HepG2 (cell line): ENCODE measurements around the gene FERMT2. TPM values are rescaled to one million over a fixed set of nuclear protein-coding genes. Genes with fewer than 3 reads are reported as not detected.

Source experiments
- ATAC-seq: fragments of 200-7000 bp; cut with Tn5 transposase; 3 replicates; pipeline ENCODE4 v1.9.1; 2020; ENCODE audit warnings: mild to moderate bottlenecking, moderate library complexity
- BruUV-seq: library from RNA; stranded (reverse); fragments of 400-500 nt; replicated peaks from 2 replicates; lab custom pipeline; 2021; lab: Mats Ljungman, UMichigan
- CTCF ChIA-PET: fragments of 300-600 bp; formaldehyde crosslinking; extraction: SDS; loops from one replicate; lab custom pipeline; 2021; ENCODE audit warnings: low total read pairs, inconsistent platforms, low intra/inter-chr PET ratio; lab: Yijun Ruan, JAX
- POLR2A ChIA-PET: fragments of 350-600 bp; sonication (Branson Sonifier 250); formaldehyde crosslinking; loops from one replicate; lab custom pipeline; 2020; ENCODE audit warnings: antibody characterized with exemption, inconsistent platforms; lab: Yijun Ruan, JAX
- DNase-seq: peaks from one replicate; pipeline ENCODE4 v3.0.0-alpha.2; 2015; ENCODE audit warnings: low spot score
- FAIRE-seq: peaks from 3 replicates; lab custom pipeline; 2011; peaks lifted over from hg19 to GRCh38; lab: Jason Lieb, UNC
- H2AFZ ChIP-seq: one replicate; pipeline ENCODE4 v1.6.1; 2011; ENCODE audit warnings: low read length, inconsistent platforms
- H3K27ac ChIP-seq: fragments of 300-600 bp; 3 replicates; pipeline ENCODE4 v1.8.0; 2011; ENCODE audit warnings: mixed run types, mild to moderate bottlenecking, mixed read lengths, low read length, inconsistent platforms; ENCODE audit not compliant: insufficient read depth; ENCODE audit errors: extremely low read length
- H3K27me3 ChIP-seq, 2 experiments: fragments of 200-600 bp in 1 of 2; 2 replicates in 1 of 2; 3 replicates in 1 of 2; pipeline versions ENCODE4 v1.6.0 to v1.8.0; 2011; ENCODE audit warnings: low read length in 2 of 2, mild to moderate bottlenecking in 2 of 2, moderate library complexity in 2 of 2, inconsistent platforms in 1 of 2; ENCODE audit not compliant: insufficient read depth in 2 of 2, control insufficient read depth in 1 of 2
- H3K36me3 ChIP-seq, 2 experiments: fragments of 200-600 bp in 1 of 2; replicated peaks in 1 of 2; 2 replicates in 1 of 2; 3 replicates in 1 of 2; pipeline versions ENCODE4 v1.5.1 to v1.8.0; 2011; ENCODE audit warnings: low read length in 2 of 2, inconsistent platforms in 1 of 2; ENCODE audit not compliant: insufficient read depth in 2 of 2, control insufficient read depth in 1 of 2
- H3K4me1 ChIP-seq: 2 replicates; pipeline ENCODE4 v1.5.1; 2012; ENCODE audit warnings: low read length, inconsistent platforms; ENCODE audit not compliant: insufficient read depth
- H3K4me2 ChIP-seq: 2 replicates; pipeline ENCODE4 v1.6.0; 2011; ENCODE audit warnings: low read depth, low read length, inconsistent platforms
- H3K4me3 ChIP-seq, 3 experiments: fragments of 200-600 bp in 1 of 3; sonication (generic), shearing (Covaris generic) in 1 of 3; replicated peaks in 1 of 3; 2 replicates each; pipeline ENCODE4 v1.5.1; 2011 to 2016; ENCODE audit warnings: low read length in 3 of 3, inconsistent platforms in 2 of 3, low read depth in 2 of 3, mild to moderate bottlenecking in 2 of 3, control low read depth in 1 of 3, mixed read lengths in 1 of 3; ENCODE audit not compliant: insufficient read depth in 1 of 3
- H3K79me2 ChIP-seq: one replicate; pipeline ENCODE4 v1.6.1; 2011; ENCODE audit warnings: low read length, inconsistent platforms; ENCODE audit not compliant: insufficient read depth
- H3K9ac ChIP-seq: 2 replicates; pipeline ENCODE4 v1.6.0; 2011; ENCODE audit warnings: mild to moderate bottlenecking, low read depth, low read length, inconsistent platforms; ENCODE audit not compliant: insufficient read depth
- H3K9me3 ChIP-seq: 2 replicates; pipeline ENCODE4 v1.5.1; 2012; ENCODE audit warnings: mild to moderate bottlenecking, low read length
- H4K20me1 ChIP-seq: 2 replicates; pipeline ENCODE4 v1.6.0; 2011; ENCODE audit warnings: inconsistent platforms, mild to moderate bottlenecking, low read length, moderate library complexity; ENCODE audit not compliant: insufficient read depth
- AHDC1 ChIP-seq: sonication (generic); formaldehyde crosslinking; IDR thresholded peaks from 2 replicates; pipeline ENCODE4 v1.5.1; 2020; ENCODE audit warnings: mild to moderate bottlenecking, missing genetic modification reagents, borderline replicate concordance
- CBX5 ChIP-seq: sonication (generic); formaldehyde crosslinking; IDR thresholded peaks from 2 replicates; pipeline ENCODE4 v1.4.0; 2020; ENCODE audit warnings: missing genetic modification reagents, borderline replicate concordance
- CSRNP2 ChIP-seq: sonication (generic); formaldehyde crosslinking; conservative IDR thresholded peaks from 2 replicates; pipeline ENCODE4 v1.8.0; 2022; ENCODE audit warnings: low read depth, missing genetic modification reagents
- DNMT3B ChIP-seq: conservative IDR thresholded peaks from 2 replicates; pipeline ENCODE4 v1.6.1; 2016; ENCODE audit warnings: missing biosample characterization, control low read depth
- POLR2AphosphoS2 ChIP-seq: IDR thresholded peaks from 2 replicates; pipeline ENCODE4 v1.6.1; 2011; ENCODE audit warnings: low read depth, low read length, improper control_type of control experiment
- SMARCE1 ChIP-seq: fragments of 450-650 bp; IDR thresholded peaks from 2 replicates; pipeline ENCODE4 v1.6.1; 2017; ENCODE audit warnings: borderline replicate concordance
- TAF1 ChIP-seq: sonication (generic); formaldehyde crosslinking; IDR thresholded peaks from 2 replicates; pipeline ENCODE4 v1.4.0; 2020; ENCODE audit warnings: missing genetic modification reagents
- TEAD2 ChIP-seq: sonication (generic); formaldehyde crosslinking; IDR thresholded peaks from 2 replicates; pipeline ENCODE4 v1.9.0; 2021; ENCODE audit warnings: missing genetic modification reagents
- TOE1 ChIP-seq: sonication (generic); formaldehyde crosslinking; IDR thresholded peaks from 2 replicates; pipeline ENCODE4 v1.4.0; 2020; ENCODE audit warnings: mild to moderate bottlenecking, missing genetic modification reagents
- ZBTB42 ChIP-seq: sonication (generic); formaldehyde crosslinking; IDR thresholded peaks from 2 replicates; pipeline ENCODE4 v1.5.0; 2020; ENCODE audit warnings: mild to moderate bottlenecking, missing genetic modification reagents
- ZNF510 ChIP-seq: sonication (generic); formaldehyde crosslinking; IDR thresholded peaks from 2 replicates; pipeline ENCODE4 v1.4.0; 2020; ENCODE audit warnings: low read depth, mild to moderate bottlenecking, missing genetic modification reagents
- ZNF788 ChIP-seq: sonication (generic); formaldehyde crosslinking; IDR thresholded peaks from 2 replicates; pipeline ENCODE4 v1.5.0; 2020; ENCODE audit warnings: mild to moderate bottlenecking, missing genetic modification reagents, borderline replicate concordance
- in situ Hi-C: cut with HindIII; loops from 2 replicates; pipeline ENCODE4 v1.10.0; 2017; ENCODE audit warnings: low pct_unique_long_range_greater_than_20kb; ENCODE audit not compliant: extremely low pct_ligation_motif_present
- intact Hi-C: fragments of 100-400 bp; cut with micrococcal nuclease; formaldehyde crosslinking; loops from one replicate; pipeline ENCODE4 v1.10.0; 2022; ENCODE audit not compliant: unreplicated experiment
- polyA plus RNA-seq, 8 experiments: library from polyadenylated mRNA; depleted of rRNA in 3 of 8; stranded (reverse) in 7 of 8; unstranded in 1 of 8; fragments of >200 nt; fragmentation: Illumina TruSeq in 4 of 8; extraction: Trizol in 4 of 8; gene quantifications; 2 replicates each; pipeline versions ENCODE4 v1.2.1 to v1.2.3, GENCODE V29; 2011 to 2016; ENCODE audit warnings: low read depth in 4 of 8, missing spikeins in 1 of 8, mixed read lengths in 1 of 8; ENCODE audit not compliant: insufficient read depth in 1 of 8
- total RNA-seq, 5 experiments: library from RNA; depleted of rRNA; stranded (reverse); fragments of >200 nt; fragmentation: Illumina TruSeq; extraction: Trizol; gene quantifications; 2 replicates each; pipeline ENCODE4 v1.2.3, GENCODE V29; 2016; ENCODE audit warnings: low read depth in 1 of 5
- TF ChIP-seq, protein P1 (sequence below): sonication (generic); formaldehyde crosslinking; conservative IDR thresholded peaks from 2 replicates; pipeline ENCODE4 v1.8.1; 2023; ENCODE audit warnings: missing genetic modification reagents
- TF ChIP-seq, protein P2 (sequence below): sonication (generic); formaldehyde crosslinking; IDR thresholded peaks from 2 replicates; pipeline ENCODE4 v1.5.0; 2020; ENCODE audit warnings: missing genetic modification reagents

FERMT2 gene
- total and polyA plus RNA-seq, 2 of the 13 experiments (the other 11 are each of a cell fraction or from before 2014, with no cell fraction given): 36.2 to 60.4 TPM

DNA sequence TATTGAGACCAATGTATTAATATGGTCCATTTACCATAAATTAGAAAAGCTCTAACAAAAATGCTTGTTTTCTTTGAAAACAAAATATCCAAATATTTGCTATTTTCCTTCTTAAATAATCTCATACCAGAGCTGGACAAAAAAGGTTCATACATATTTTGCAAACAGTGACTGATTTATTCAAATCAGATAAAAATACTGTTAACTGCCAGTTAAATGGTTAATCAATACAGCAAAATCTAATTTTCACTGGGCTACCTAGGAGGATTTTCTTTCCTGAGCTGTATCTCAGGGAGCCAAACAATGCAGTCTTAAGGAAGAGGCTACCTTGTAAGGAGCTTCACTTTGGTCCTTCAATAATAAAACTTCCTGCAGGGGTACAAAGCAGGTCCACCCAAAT, 2.0 kb downstream of the FERMT2 start:
- Histone ChIP-seq H3K9me3 (no peaks in the 10 kb centered on the region), H2AFZ (no peak overlapping the region), H3K36me3 (peaks cover 0 to 4% of the 10 kb centered on the region in 2 experiments; a peak in 2 of 5 replicates), H3K4me2 (peak overlapping the region; percentile 82), H3K79me2 (peaks cover 62% of the 10 kb centered on the region), H3K27me3 (no peaks in the 10 kb centered on the region; a peak in 1 of 5 replicates), H4K20me1 (no peaks in the 10 kb centered on the region), H3K9ac (peak overlapping the region; percentile 89), H3K4me3 (peak overlapping the region; percentile 85 to 95 (median 88); a peak in 5 of 6 replicates), H3K4me1 (peaks cover 56% of the 10 kb centered on the region), H3K27ac (peak overlapping the region; percentile 91)
- in situ Hi-C loops (no loop called here), intact Hi-C loops (loop anchor here (2.0 kb wide), 1 partner anchor 14 kb away; no protein-coding TSS in a partner anchor)
- ATAC-seq (no peak), DNase-seq (no peak), FAIRE-seq (no peak)
- TF ChIP-seq ZNF510 (CRISPR knock-in tag): no peak
- no peak for TF ChIP-seq SMARCE1
- no peak for TF ChIP-seq POLR2AphosphoS2
- TF ChIP-seq CSRNP2 (CRISPR knock-in tag): no peak
- no peak for TF ChIP-seq TOE1 (CRISPR knock-in tag)
- no peak for TF ChIP-seq ZBTB42 (CRISPR knock-in tag)
- TF ChIP-seq ZNF788 (CRISPR knock-in tag): no peak
- TF ChIP-seq, protein P1, sequence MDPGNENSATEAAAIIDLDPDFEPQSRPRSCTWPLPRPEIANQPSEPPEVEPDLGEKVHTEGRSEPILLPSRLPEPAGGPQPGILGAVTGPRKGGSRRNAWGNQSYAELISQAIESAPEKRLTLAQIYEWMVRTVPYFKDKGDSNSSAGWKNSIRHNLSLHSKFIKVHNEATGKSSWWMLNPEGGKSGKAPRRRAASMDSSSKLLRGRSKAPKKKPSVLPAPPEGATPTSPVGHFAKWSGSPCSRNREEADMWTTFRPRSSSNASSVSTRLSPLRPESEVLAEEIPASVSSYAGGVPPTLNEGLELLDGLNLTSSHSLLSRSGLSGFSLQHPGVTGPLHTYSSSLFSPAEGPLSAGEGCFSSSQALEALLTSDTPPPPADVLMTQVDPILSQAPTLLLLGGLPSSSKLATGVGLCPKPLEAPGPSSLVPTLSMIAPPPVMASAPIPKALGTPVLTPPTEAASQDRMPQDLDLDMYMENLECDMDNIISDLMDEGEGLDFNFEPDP (CRISPR knock-in tag): no peak
- TF ChIP-seq DNMT3B: no peak
- TF ChIP-seq CBX5 (CRISPR knock-in tag): no peak
- TF ChIP-seq TAF1 (CRISPR knock-in tag): no peak
- TF ChIP-seq AHDC1: no peak
- TF ChIP-seq TEAD2 (CRISPR knock-in tag): no peak
- TF ChIP-seq, protein P2, sequence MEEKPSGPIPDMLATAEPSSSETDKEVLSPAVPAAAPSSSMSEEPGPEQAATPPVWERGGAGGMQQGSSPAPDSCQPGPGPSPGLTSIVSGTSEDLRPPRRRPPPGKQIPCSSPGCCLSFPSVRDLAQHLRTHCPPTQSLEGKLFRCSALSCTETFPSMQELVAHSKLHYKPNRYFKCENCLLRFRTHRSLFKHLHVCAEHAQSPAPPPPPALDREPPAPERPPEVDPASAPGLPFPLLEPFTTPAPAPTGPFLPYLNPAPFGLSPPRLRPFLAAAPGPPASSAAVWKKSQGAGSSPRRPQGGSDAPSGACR: no peak
- no TSS peak for BruUV-seq
- ChIA-PET CTCF (no interaction called here), POLR2A (interaction anchor here (1.2 to 1.7 kb wide), 4 partner anchors 20 to 159 kb away, joined by 3 to 8 read pairs (median 3); partner anchors contain the start of gene GNPNAT1)
